ENCODE measurements around the gene GPR156.

Gene GPR156

DNA sequence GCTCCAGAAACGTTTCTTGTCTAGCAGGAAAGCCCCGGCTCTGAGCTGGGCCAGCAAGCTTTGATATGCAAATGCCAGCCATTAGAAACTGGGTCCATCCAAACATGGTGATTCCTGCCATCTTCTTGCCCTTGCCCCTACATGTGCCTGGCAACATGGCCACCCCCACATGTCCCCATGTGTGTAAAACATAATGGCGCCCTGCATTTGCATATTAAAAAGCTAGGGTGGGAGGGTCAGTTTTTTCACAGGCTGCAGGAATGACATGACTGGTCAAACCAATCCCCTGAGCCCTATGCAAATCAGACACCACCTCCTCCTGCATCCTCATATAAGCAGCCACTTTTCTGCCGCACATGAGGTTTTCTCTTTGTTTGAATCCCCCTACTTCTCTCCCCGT lies 21.2 kb downstream of the GPR156 start:
- CTCF ChIA-PET: no interaction called here
- no peak for TF ChIP-seq FOXK2 (IDR thresholded peaks at IDR 0.05)
- TF ChIP-seq L3MBTL2 (conservative IDR thresholded peaks at IDR 0.05): no peak
- no peak for TF ChIP-seq ZNF384 (IDR thresholded peaks at IDR 0.05)
- TF ChIP-seq TARDBP (IDR thresholded peaks at IDR 0.05): no peak
- TF ChIP-seq NFRKB (IDR thresholded peaks at IDR 0.05): no peak
- TF ChIP-seq BHLHE40 (IDR thresholded peaks at IDR 0.05; ENCODE audit: borderline replicate concordance): no peak
- no peak for TF ChIP-seq CTBP1 (IDR thresholded peaks at IDR 0.05; ENCODE audit: borderline replicate concordance)
- no peak for TF ChIP-seq ARNT (IDR thresholded peaks at IDR 0.05)
- no peak for TF ChIP-seq HDGF (IDR thresholded peaks at IDR 0.05; ENCODE audit: borderline replicate concordance)
- TF ChIP-seq SP1 (IDR thresholded peaks at IDR 0.05): no peak
- TF ChIP-seq, protein P1, sequence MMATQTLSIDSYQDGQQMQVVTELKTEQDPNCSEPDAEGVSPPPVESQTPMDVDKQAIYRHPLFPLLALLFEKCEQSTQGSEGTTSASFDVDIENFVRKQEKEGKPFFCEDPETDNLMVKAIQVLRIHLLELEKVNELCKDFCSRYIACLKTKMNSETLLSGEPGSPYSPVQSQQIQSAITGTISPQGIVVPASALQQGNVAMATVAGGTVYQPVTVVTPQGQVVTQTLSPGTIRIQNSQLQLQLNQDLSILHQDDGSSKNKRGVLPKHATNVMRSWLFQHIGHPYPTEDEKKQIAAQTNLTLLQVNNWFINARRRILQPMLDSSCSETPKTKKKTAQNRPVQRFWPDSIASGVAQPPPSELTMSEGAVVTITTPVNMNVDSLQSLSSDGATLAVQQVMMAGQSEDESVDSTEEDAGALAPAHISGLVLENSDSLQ (IDR thresholded peaks at IDR 0.05): no peak
- no peak for TF ChIP-seq FOXM1 (IDR thresholded peaks at IDR 0.05; ENCODE audit: borderline replicate concordance)
- no peak for DNase-seq (ENCODE audit: extremely low spot score)
- POLR2A ChIA-PET: no interaction called here

DNA sequence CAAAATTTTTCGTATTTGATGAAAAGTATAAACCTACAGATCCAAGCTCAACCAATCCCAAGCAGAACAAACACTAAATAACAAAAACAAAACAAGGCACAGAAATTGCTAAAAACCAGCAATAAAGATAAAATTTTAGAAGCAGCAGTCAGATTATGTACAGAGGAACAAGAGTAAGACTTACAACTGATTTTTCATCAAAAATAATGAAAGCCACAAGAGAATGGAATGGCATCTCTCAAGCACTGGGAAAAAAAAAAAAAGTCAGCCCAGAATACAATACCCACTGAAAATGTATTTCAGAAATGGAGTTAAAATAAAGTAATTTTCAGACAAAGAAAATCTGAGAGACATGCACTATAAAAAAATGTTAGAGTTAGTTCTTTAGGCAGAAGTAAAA lies 27.0 kb downstream of the GPR156 start:
- no peak for DNase-seq (ENCODE audit: extremely low spot score)
- TF ChIP-seq NFRKB (IDR thresholded peaks at IDR 0.05): no peak
- TF ChIP-seq ELF4 (IDR thresholded peaks at IDR 0.05): no peak
- TF ChIP-seq HDGF (IDR thresholded peaks at IDR 0.05; ENCODE audit: borderline replicate concordance): no peak
- TF ChIP-seq SP1 (IDR thresholded peaks at IDR 0.05): no peak
- TF ChIP-seq, protein P1 (IDR thresholded peaks at IDR 0.05): no peak
- TF ChIP-seq ZNF384 (IDR thresholded peaks at IDR 0.05): no peak
- no peak for TF ChIP-seq SUZ12 (IDR thresholded peaks at IDR 0.05)
- TF ChIP-seq BHLHE40 (IDR thresholded peaks at IDR 0.05; ENCODE audit: borderline replicate concordance): no peak
- TF ChIP-seq TARDBP (IDR thresholded peaks at IDR 0.05): no peak
- TF ChIP-seq FOXA1 (IDR thresholded peaks at IDR 0.05): no peak
- ChIA-PET POLR2A (no interaction called here), CTCF (no interaction called here)

DNA sequence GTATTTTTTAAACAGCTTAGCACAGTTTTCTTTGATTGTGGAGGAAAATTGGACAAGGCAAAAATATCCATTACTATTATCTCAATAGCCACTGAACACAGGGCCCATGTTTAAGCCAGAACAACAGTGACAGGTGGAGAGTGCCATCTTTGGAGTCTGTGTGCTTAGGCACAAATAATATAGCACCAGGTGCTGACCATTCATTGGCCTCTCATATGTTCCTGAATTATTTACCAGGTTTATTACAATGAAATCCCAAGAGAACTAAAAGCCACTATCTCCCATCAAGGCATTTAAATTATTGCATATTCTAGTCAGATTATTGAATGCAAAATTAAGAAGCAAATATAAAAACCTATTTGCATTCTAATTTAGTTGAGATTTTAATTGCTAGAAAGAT lies 39.6 kb downstream of the GPR156 start:
- no peak for DNase-seq (ENCODE audit: extremely low spot score)
- POLR2A ChIA-PET: no interaction called here
- TF ChIP-seq TARDBP (IDR thresholded peaks at IDR 0.05) (no peak), FOXK2 (IDR thresholded peaks at IDR 0.05) (no peak), LEF1 (IDR thresholded peaks at IDR 0.05; ENCODE audit: borderline replicate concordance) (no peak), CTBP1 (IDR thresholded peaks at IDR 0.05; ENCODE audit: borderline replicate concordance) (no peak), SP1 (IDR thresholded peaks at IDR 0.05) (no peak), BHLHE40 (IDR thresholded peaks at IDR 0.05; ENCODE audit: borderline replicate concordance) (no peak), FOXM1 (IDR thresholded peaks at IDR 0.05; ENCODE audit: borderline replicate concordance) (no peak), ARNT (IDR thresholded peaks at IDR 0.05) (no peak), FOXA1 (IDR thresholded peaks at IDR 0.05) (no peak), L3MBTL2 (conservative IDR thresholded peaks at IDR 0.05) (no peak), ZNF384 (IDR thresholded peaks at IDR 0.05) (no peak), SUZ12 (IDR thresholded peaks at IDR 0.05) (no peak), HDGF (IDR thresholded peaks at IDR 0.05; ENCODE audit: borderline replicate concordance) (no peak)
- TF ChIP-seq, protein P1 (IDR thresholded peaks at IDR 0.05): no peak
- CTCF ChIA-PET: interaction anchor here (0.9 to 3.1 kb wide), 3 partner anchors 164 to 313 kb away, joined by 3 to 37 read pairs (median 16); no protein-coding TSS in a partner anchor

DNA sequence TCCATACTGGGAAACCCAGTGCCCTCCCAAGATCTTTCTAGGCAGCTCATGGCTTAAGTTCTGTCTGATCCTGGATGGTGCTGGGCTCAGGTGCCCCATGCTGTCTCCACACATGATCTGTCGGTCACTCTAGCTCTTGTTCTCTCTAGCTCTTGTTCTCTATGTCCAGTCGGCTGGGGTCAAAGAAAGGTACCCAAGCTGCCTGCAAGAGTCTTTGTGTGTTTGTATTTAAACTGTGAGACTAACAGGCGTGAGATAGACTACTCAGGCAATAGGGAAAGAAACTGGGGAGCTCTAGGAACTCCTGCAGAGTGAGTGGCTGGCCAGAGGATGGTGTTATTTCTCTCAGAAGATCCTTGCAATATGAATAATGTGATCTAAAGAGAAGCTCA lies 40.2 kb downstream of the GPR156 start:
- POLR2A ChIA-PET: no interaction called here
- CTCF ChIA-PET: interaction anchor here (0.6 to 3.1 kb wide), 4 partner anchors 164 to 316 kb away, joined by 3 to 37 read pairs (median 10); no protein-coding TSS in a partner anchor
- TF ChIP-seq NFRKB (IDR thresholded peaks at IDR 0.05): no peak
- TF ChIP-seq LEF1 (IDR thresholded peaks at IDR 0.05; ENCODE audit: borderline replicate concordance): no peak
- no peak for TF ChIP-seq ARNT (IDR thresholded peaks at IDR 0.05)
- no peak for DNase-seq (ENCODE audit: extremely low spot score)

DNA sequence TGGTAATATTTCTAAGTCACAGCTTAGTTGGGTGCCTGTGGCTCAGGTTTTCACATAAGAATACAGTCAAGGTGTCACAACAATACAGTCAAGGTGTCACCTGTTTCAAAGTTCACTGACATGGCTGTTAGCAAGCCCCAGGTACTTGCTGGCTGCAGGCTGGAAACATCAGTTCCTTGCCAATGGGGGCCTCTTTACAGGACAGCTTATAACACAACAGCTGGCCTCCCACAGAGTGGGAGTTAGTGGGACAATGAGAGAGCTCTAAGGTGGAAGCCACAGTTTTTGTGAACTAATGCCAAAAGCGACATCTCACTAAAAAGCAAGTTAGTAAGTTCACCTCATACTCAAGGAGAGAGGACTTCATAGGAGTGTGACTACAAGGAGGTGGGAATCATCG lies 45.4 kb downstream of the GPR156 start:
- TF ChIP-seq TARDBP (IDR thresholded peaks at IDR 0.05) (no peak), L3MBTL2 (conservative IDR thresholded peaks at IDR 0.05) (no peak), ARNT (IDR thresholded peaks at IDR 0.05) (no peak), ELF4 (IDR thresholded peaks at IDR 0.05) (no peak)
- CTCF ChIA-PET: no interaction called here
- no peak for DNase-seq (ENCODE audit: extremely low spot score)

DNA sequence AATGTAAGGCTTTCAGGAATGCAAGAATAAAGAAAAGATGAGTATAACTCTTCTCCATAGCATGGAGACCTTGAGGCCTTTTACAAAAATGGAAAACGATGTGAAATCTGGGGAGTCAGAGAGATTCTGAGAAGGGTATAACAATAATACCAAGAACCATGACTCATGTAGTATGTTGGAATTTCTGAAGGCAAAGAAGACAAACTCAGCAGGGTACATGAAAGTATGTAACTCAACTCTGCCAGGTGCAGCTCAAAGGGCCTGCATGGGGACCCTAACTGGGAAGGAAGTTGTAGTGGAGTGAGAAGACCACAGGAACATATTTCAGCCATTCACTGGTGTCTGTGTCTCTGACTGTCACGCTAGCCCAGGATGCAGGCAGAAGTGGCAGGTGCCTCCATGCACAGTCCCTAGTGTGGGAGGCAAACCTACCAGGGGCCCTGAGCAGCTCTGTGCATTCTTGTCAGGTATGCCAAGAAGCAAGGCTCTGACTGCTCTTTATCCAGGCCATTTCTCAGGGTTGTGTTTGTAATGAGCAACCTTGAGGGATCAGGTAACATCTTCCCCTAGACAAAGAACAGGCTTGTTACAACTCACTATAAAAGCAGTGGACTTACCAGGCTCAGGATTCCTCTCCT lies 57.2 kb downstream of the GPR156 start:
- CTCF ChIA-PET: interaction anchor here (0.6 kb wide), 1 partner anchor 1110 kb away, joined by 3 read pairs; no protein-coding TSS in a partner anchor
- TF ChIP-seq SUZ12 (IDR thresholded peaks at IDR 0.05) (no peak), NFRKB (IDR thresholded peaks at IDR 0.05) (no peak), ARNT (IDR thresholded peaks at IDR 0.05) (no peak), FOXA1 (IDR thresholded peaks at IDR 0.05) (no peak), BHLHE40 (IDR thresholded peaks at IDR 0.05; ENCODE audit: borderline replicate concordance) (no peak), ZNF384 (IDR thresholded peaks at IDR 0.05) (no peak), SP1 (IDR thresholded peaks at IDR 0.05) (no peak), FOXK2 (IDR thresholded peaks at IDR 0.05) (no peak), LEF1 (IDR thresholded peaks at IDR 0.05; ENCODE audit: borderline replicate concordance) (no peak), FOXM1 (IDR thresholded peaks at IDR 0.05; ENCODE audit: borderline replicate concordance) (no peak)
- TF ChIP-seq, protein P1 (IDR thresholded peaks at IDR 0.05): no peak
- no peak for DNase-seq (ENCODE audit: extremely low spot score)
- POLR2A ChIA-PET: no interaction called here

More for the DNA sequence above, 45.4 kb downstream of the GPR156 start:
- POLR2A ChIA-PET: no interaction called here

All from HEK293T (cell line).